Mammary epithelial cell (primary cell): ENCODE measurements around the gene BRD4.

Source experiments
- EZH2 ChIP-seq: IDR thresholded peaks from 2 replicates; pipeline ENCODE4 v1.6.1; 2012; ENCODE audit warnings: low read length, inconsistent platforms, borderline replicate concordance
- TF ChIP-seq, protein P1 (sequence below), 2 donors: IDR thresholded peaks in 1 of 2; conservative IDR thresholded peaks in 1 of 2; 2 replicates each; pipeline ENCODE4 v1.5.1; 2011 to 2012; ENCODE audit warnings: inconsistent platforms in 2 of 2, low read length in 2 of 2, mild to moderate bottlenecking in 2 of 2, control low read depth in 1 of 2, low read depth in 1 of 2; ENCODE audit not compliant: insufficient read depth in 1 of 2; ENCODE audit errors: extremely low read depth in 1 of 2

DNA sequence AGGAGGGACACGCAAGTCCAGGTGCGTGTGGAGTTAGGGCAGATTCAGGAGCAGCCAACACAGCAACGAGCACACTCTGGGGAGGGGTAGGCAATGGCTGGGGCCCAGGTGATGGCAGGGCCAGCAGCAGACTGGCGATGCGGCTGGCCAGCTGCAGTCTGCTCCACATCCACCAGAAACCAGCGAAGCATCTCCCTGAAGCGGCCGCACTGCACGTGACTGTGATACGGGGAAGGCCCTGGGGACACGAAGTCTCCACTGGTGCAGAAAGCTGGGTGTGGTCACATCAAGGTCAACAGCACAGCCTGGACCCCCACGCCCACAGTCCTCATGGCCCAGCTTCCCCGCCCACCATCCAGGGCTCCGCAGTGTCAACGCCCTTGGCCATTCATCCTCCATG lies 78.8 kb downstream of the BRD4 start:
- TF ChIP-seq, protein P1, sequence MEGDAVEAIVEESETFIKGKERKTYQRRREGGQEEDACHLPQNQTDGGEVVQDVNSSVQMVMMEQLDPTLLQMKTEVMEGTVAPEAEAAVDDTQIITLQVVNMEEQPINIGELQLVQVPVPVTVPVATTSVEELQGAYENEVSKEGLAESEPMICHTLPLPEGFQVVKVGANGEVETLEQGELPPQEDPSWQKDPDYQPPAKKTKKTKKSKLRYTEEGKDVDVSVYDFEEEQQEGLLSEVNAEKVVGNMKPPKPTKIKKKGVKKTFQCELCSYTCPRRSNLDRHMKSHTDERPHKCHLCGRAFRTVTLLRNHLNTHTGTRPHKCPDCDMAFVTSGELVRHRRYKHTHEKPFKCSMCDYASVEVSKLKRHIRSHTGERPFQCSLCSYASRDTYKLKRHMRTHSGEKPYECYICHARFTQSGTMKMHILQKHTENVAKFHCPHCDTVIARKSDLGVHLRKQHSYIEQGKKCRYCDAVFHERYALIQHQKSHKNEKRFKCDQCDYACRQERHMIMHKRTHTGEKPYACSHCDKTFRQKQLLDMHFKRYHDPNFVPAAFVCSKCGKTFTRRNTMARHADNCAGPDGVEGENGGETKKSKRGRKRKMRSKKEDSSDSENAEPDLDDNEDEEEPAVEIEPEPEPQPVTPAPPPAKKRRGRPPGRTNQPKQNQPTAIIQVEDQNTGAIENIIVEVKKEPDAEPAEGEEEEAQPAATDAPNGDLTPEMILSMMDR (conservative IDR thresholded peaks at IDR 0.05 in 1 of 2, IDR thresholded peaks at IDR 0.05 in 1 of 2; ENCODE audit: extremely low read depth in 1 of 2, insufficient read depth in 1 of 2, low read depth in 1 of 2, low read length in 2 of 2) = no peak
- no peak for TF ChIP-seq EZH2
